Measurements from ENCODE around the gene WDCP. TPM values are rescaled to one million over a fixed set of nuclear protein-coding genes. Genes with fewer than 3 reads are reported as not detected.

The WDCP gene
- total RNA-seq, 1 donor from 2014 or later = 12.5 TPM

- TF ChIP-seq CTCF (IDR thresholded peaks at IDR 0.05) = no peak
These were observed 28.1 kb upstream of the WDCP start for GRCh38 chr2:24075259-24075658.

DNA sequence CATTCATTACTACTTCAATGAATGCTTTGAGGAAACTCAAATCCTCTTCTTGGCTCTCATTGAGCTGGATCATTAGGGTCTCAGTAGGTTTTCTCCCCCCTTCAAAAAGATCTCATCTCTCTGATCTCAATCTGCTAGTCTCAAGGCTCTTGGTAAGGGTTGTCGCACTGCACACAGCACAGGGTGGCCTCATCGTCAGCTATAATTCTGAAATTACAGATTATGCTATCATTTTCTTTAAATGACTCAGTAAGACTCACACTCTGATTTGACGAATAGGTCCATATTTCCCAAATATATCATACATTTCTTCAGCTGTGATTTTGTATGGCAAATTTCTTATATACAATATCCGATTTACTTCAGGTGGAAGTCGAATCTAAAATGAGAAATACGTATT is 26.6 kb upstream of the WDCP start:
- TF ChIP-seq CTCF (IDR thresholded peaks at IDR 0.05) = no peak
- Mint-ChIP-seq H3K4me3 (ENCODE audit: unreplicated experiment) (no peak overlapping the region), H3K27ac (ENCODE audit: unreplicated experiment) (no peak overlapping the region), H3K36me3 (ENCODE audit: low read depth) (peaks cover 5% of the 10 kb centered on the region), H3K4me1 (ENCODE audit: low read depth) (peaks cover 28% of the 10 kb centered on the region), H3K27me3 (ENCODE audit: low read depth) (no peaks in the 10 kb centered on the region), H3K9me3 (ENCODE audit: low read depth) (no peaks in the 10 kb centered on the region)
- DNase-seq (ENCODE audit: low spot score) = no peak

More at GRCh38 chr2:24075259-24075658, 28.1 kb upstream of the WDCP start:
- peaks cover 6% of the 10 kb centered on the region for H3K36me3 Mint-ChIP-seq (ENCODE audit: low read depth)
- no peaks in the 10 kb centered on the region for H3K27me3 Mint-ChIP-seq (ENCODE audit: low read depth)
- DNase-seq (ENCODE audit: low spot score) = no peak
- peaks cover 28% of the 10 kb centered on the region for H3K4me1 Mint-ChIP-seq (ENCODE audit: low read depth)
- H3K27ac Mint-ChIP-seq (ENCODE audit: unreplicated experiment) = peak overlapping the region; percentile 99
- H3K4me3 Mint-ChIP-seq (ENCODE audit: unreplicated experiment) = peak overlapping the region; percentile 99
- no peaks in the 10 kb centered on the region for H3K9me3 Mint-ChIP-seq (ENCODE audit: low read depth)

GRCh38 chr2:24072259-24072658 is 25.1 kb upstream of the WDCP start:
- no peak overlapping the region for H3K27ac Mint-ChIP-seq (ENCODE audit: unreplicated experiment)
- no peaks in the 10 kb centered on the region for H3K27me3 Mint-ChIP-seq (ENCODE audit: low read depth)
- H3K36me3 Mint-ChIP-seq (ENCODE audit: low read depth) = peaks cover 9% of the 10 kb centered on the region
- peaks cover 20% of the 10 kb centered on the region for H3K4me1 Mint-ChIP-seq (ENCODE audit: low read depth)
- H3K9me3 Mint-ChIP-seq (ENCODE audit: low read depth) = no peaks in the 10 kb centered on the region
- no peak overlapping the region for H3K4me3 Mint-ChIP-seq (ENCODE audit: unreplicated experiment)
- TF ChIP-seq CTCF (IDR thresholded peaks at IDR 0.05) = no peak
- no peak for DNase-seq (ENCODE audit: low spot score)

- Mint-ChIP-seq H3K4me1 (ENCODE audit: low read depth) (no peaks in the 10 kb centered on the region), H3K27me3 (ENCODE audit: low read depth) (no peaks in the 10 kb centered on the region), H3K27ac (ENCODE audit: unreplicated experiment) (no peak overlapping the region), H3K4me3 (ENCODE audit: unreplicated experiment) (no peak overlapping the region), H3K9me3 (ENCODE audit: low read depth) (no peaks in the 10 kb centered on the region), H3K36me3 (ENCODE audit: low read depth) (peaks cover 11% of the 10 kb centered on the region)
- TF ChIP-seq CTCF (IDR thresholded peaks at IDR 0.05) = no peak
- DNase-seq (ENCODE audit: low spot score) = no peak
These were observed 18.1 kb upstream of the WDCP start for GRCh38 chr2:24065341-24065740.

DNA sequence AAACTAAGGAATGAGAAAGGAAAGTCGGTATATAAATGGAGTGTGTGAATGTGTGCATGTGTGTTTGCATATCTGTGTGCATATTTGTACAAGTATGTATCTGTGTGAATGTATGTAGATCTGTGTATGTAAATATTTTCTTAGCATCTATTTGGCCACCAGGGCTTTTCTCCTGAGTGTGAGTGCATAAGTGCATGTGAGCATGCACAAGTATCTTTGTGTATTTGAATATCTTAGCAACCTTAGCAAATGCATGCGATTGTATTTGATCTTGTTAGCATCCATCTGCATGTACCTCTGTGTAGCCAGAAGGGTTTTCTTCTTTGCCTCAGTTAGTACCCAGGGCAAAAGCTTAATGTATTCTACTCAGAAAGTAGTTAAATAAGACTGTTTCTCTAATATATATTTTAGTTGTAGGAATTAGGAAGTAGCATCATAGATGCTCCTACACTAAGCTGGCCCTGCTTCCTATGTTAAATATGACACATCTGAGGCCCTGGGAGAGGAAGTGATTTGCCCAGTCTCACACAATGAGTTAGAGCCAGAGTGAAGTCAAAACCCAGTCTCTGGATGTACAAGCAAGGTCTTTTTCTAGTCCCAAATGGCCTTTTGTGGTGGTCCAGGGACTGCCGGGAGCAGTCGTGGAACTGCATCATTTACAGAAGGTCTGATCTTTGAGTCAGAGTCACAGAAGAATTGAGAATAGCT is 11.5 kb upstream of the WDCP start:
- H3K27ac Mint-ChIP-seq (ENCODE audit: unreplicated experiment) = no peak overlapping the region
- H3K36me3 Mint-ChIP-seq (ENCODE audit: low read depth) = peaks cover 3% of the 10 kb centered on the region
- no peaks in the 10 kb centered on the region for H3K27me3 Mint-ChIP-seq (ENCODE audit: low read depth)
- H3K4me1 Mint-ChIP-seq (ENCODE audit: low read depth) = no peaks in the 10 kb centered on the region
- H3K9me3 Mint-ChIP-seq (ENCODE audit: low read depth) = peaks cover 2% of the 10 kb centered on the region
- no peak for TF ChIP-seq CTCF (IDR thresholded peaks at IDR 0.05)
- no peak overlapping the region for H3K4me3 Mint-ChIP-seq (ENCODE audit: unreplicated experiment)
- no peak for DNase-seq (ENCODE audit: low spot score)

All from chondrocyte (in vitro differentiated cells).